ENCODE data around the gene MIGA1.
"Not testable (repeated sequence)": the region's sequence is repeated elsewhere in the genome, so short reads cannot be mapped to it uniquely, and the experiment has no call there.

Gene MIGA1

GRCh38 chr1:77797991-77798390 is 18.5 kb downstream of the MIGA1 start:
- no peak for DNase-seq (ENCODE audit: low spot score)

DNA sequence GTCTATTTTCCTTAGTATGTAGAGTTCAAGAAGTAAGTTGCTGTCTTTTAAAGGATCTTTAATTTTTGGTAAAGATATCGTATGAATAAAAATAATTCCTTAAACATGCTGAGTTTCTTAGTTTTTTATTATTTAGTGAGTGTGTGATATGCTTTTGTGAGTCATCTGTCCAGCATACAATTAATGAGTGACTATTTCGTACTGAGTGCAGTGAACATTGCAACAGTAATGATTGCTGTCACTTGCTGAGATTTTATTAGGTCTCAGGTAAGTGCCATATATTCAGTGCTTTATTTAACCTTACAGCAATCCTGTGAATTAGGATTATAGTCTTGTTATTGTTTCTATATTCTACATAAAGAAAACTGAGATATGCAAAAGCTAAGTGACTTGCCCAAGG is 22.6 kb downstream of the MIGA1 start:
- DNase-seq (ENCODE audit: low spot score) = no peak

DNA sequence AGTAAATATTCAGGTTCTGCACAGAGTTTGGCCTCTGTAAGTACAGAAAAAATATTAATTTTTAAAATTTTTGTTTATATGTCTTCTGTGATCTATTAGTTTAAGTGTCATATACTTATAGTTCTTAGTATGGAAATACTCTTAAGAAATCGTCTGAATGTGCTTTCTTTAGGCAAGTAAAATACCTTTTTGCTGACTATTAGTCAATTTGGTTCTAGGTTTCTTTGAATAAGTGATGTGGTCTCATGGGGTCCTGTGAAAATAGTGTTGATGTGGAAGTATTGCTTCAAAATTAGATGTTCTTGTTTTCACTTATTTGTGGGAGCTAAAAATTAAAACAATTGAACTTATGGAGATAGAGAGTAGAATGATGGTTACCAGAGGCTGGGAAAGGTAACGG is 23.9 kb downstream of the MIGA1 start:
- no peak for DNase-seq (ENCODE audit: low spot score)

DNA sequence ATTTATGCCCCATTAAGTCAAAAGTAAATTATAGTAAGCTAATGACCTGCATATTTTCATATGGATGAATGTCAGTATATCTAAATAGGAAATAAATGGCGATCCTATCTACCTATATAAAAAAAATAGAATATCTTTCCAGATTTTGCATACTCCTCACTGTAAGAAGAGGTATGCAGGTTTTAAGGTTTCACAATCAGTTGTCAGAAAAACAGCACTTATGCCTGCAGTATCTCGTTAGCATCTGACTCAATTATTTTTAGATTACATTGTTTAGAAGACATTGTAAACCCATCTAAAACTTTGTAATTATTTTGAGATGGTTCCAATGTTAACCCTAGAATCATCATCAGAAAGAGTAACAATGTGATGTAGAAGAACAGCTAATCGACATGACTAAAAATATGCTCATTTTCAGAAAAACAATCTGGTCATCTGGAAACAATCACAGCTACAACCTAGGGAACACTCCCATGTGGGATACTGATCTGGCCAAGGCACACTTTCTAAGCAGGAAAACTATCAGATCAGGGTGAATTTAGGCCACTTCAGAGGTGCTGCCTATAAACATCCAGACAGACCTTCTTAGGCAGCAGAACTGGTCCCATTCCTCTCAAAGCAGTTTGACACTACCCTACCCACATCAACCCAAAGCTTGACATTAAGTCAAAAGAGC is 30.5 kb downstream of the MIGA1 start:
- not testable (repeated sequence) for DNase-seq (ENCODE audit: low spot score)

GRCh38 chr1:77811589-77811988 is 32.1 kb downstream of the MIGA1 start:
- not testable (repeated sequence) for DNase-seq (ENCODE audit: low spot score)

GRCh38 chr1:77817368-77818209 is 38.1 kb downstream of the MIGA1 start:
- DNase-seq (ENCODE audit: low spot score) = no peak

DNA sequence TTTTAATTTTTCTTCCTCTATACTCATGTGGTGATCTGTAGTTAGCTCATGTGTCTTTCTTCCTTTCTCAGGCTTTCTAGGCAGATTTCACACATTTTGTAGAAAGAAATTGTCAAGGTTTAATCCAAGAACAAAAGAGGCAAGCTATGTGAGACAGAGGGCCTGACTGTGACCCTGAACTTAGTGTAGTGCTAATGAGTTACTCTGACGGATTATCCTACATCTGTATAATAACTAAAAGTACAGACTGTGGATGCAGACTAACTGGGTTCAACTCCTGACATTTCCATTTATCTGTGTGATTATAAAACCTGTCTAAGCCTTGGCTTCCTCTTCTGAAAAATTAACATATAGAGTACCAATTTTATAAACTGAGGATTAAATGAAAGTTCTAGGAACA is 40.7 kb downstream of the MIGA1 start:
- DNase-seq (ENCODE audit: low spot score) = no peak

- DNase-seq (ENCODE audit: low spot score) = no peak
Observed at GRCh38 chr1:77824079-77824478, 44.6 kb downstream of the MIGA1 start.

GRCh38 chr1:77824694-77825093 is 45.2 kb downstream of the MIGA1 start:
- no peak for DNase-seq (ENCODE audit: low spot score)

DNA sequence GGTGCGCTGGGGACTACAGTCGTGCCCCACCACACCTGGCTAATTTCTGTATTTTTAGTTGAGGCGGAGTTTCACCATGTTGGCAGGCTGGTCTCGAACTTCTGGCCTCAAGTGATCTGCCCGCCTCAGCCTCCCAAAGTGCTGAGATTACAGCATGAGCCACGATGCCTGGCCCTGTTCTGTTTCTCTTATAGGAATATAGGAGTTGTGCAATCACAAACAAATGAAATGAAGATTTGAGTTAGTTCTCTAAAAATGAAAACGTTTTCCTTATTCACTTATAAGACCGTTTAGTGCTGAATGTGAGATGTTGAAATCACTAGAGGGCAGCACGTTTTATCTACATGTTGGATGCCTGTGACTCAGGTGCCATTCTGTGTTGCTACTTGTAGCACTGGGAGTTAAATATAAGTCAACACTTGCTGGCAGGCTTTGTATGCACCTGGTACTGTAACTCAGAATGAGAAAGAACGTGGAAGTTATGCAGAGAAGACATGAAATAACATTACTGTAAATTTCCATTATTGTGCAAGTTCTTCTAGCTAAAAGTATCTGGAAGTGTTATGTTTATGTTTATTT is 45.8 kb downstream of the MIGA1 start:
- DNase-seq (ENCODE audit: low spot score) = no peak

GRCh38 chr1:77826851-77827250 is 47.4 kb downstream of the MIGA1 start:
- not testable (repeated sequence) for DNase-seq (ENCODE audit: low spot score)

DNA sequence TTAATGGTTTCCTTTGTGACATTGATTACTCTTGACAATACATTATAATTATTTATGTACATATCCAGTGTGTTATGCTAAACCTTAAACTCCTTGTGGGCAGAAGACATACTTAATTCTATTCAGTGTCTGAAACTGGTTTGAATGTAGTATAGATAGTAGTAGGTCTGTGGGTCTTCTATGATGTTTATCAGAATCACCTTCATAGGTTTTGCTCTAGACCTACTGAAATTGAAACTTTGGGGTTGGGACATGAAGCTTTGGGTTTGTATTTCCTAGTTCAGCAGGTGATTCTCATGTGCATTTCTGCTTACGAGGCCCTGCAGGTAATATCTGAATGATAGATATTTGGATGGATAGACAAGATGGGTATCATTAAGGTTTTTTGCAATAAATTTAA is 48.6 kb downstream of the MIGA1 start:
- DNase-seq (ENCODE audit: low spot score) = no peak

DNA sequence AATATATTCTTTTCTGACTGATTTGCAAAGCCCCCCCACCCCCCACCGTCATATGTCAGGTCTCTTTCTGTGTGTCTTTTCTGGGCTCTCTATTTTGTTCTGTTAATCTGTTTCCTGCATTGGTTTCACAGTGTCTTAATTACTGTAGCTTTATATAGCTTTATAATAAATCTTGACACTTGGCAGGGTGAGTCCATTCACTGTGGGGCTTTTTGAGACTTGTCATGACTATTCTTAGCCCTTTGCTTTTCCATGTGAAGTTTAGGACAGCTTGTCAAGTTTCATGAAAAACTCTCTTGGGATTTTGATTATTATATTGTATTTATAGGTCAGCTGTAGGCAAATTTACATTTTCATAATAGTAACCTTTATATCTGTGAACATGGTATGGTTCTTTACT is 50.4 kb downstream of the MIGA1 start:
- DNase-seq (ENCODE audit: low spot score) = no peak

- DNase-seq (ENCODE audit: low spot score) = no peak
Observed at GRCh38 chr1:77830946-77831345, 51.5 kb downstream of the MIGA1 start.

- no peak for DNase-seq (ENCODE audit: low spot score)
Observed at GRCh38 chr1:77831566-77831965, 52.1 kb downstream of the MIGA1 start.

- DNase-seq (ENCODE audit: low spot score) = no peak
Observed at GRCh38 chr1:77831976-77832711, 52.7 kb downstream of the MIGA1 start.

DNA sequence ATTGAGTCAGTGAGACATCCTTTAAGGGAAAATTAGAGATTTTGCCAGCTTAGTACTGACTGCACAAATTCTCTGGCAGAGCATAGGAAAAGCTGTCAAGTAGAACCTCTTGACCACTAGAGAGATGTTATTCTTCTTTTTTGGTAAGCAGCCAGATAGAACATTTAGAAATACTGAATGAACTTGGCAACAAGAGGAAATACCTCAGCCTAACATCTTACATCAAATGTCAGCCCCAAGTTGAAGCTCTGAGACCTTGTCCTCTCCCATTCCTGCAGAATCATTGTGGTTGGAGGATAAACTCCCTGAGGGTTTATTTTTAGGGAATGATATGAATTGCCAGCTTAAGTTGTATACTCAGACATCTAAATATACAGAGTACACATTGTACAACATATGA is 53.5 kb downstream of the MIGA1 start:
- no peak for DNase-seq (ENCODE audit: low spot score)

DNA sequence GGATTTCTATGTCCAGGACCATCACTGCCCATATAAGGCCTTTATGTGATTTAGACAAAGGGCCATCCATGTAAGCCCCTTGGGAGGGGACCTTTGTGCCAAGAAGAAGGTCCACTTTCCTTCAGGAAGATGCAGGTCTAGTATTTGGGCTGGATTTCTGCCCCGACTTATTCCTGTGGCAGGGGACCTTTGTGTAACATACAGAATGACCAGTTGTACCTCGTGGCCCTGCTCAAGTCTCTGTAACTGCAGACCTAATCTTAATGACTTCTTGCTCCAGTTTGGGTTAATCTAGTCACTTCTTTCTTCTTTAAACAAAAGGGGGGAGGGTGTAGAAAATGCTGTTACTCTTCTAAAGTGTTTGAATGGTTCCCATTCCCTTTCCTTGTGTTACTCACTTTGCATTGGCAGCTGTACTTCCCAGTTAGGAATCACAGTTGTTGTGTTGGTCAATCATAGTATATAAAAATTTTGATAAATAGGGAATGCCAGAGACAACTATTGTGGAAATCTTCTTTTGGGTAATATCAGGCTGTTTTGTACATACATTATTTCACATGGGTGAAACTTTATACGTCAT is 54.2 kb downstream of the MIGA1 start:
- DNase-seq (ENCODE audit: low spot score) = no peak

GRCh38 chr1:77834771-77835334 is 55.4 kb downstream of the MIGA1 start:
- DNase-seq (ENCODE audit: low spot score) = no peak

DNA sequence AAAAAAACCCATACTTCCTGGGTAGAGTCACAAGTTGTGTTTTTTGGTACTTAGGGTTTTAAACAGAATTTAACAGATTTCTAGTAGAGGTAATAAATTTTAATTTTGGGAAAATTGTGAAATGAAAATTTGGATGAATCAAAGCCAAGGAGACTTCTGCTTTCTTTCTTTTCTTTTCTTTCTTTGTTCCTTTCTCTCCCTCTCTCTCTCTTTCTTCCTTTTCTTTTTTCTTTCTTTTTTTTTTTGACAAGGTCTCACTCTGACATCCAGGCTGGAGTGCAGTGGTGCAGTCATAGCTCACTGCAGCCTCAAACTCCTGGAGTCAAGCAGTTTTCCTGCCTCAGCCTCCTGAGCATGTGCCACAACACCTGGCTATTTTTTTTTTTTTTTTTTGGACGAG is 62.1 kb downstream of the MIGA1 start:
- no peak for DNase-seq (ENCODE audit: low spot score)

DNA sequence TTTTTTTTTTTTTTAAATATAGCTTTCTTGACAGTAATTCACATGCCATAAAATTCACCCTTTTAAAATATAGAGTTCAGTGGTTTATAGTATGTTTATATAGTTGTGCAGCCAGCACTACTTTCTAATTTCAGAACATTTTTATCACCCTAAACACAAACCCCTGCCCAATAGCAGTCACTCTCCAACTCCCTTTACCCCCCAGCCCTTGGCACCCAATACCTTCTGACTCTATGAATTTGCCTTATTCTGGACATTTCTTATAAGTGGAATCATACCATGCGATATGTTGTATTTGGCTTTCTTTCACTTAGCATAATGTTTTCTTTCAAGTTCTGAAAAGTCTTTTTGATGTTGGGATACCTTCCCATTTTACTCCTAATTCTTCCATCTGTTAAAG is 66.5 kb downstream of the MIGA1 start:
- no peak for DNase-seq (ENCODE audit: low spot score)

DNA sequence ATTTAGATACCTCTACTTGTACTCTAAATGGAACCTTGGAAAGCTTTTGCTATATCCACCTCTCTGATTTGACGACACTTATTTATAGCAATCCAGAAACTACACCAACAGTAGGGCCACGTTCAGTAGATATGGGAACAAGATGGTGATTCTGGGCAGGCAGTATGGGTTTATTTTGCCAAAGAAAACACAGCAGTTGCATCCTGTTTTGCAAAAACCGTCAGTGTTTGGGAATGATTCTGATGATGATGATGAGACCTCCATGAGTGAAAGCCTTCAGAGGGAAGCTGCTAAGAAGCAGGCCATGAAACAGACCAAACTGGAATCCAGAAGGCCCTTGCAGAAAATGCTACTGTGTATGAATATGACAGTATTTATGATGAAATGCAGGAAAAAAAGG is 67.5 kb downstream of the MIGA1 start:
- no peak for DNase-seq (ENCODE audit: low spot score)

All from kidney capillary endothelial cell (primary cell).